DOHH2 (cell line): ENCODE measurements around the gene RPS14.

Source experiments
- H3F3A ChIP-seq: fragments of 200-600 bp; sonication (generic), shearing (Covaris generic); 2 replicates; pipeline ENCODE4 v1.6.0; 2016; ENCODE audit warnings: antibody characterized with exemption, mild to moderate bottlenecking; ENCODE audit not compliant: control insufficient read depth, insufficient read depth
- H3K27ac ChIP-seq: fragments of 200-600 bp; sonication (generic); 2 replicates; pipeline ENCODE4 v1.5.1; 2014; ENCODE audit warnings: low read depth, mild to moderate bottlenecking, low read length, moderate library complexity
- H3K27me3 ChIP-seq: fragments of 200-600 bp; sonication (generic); 2 replicates; pipeline ENCODE4 v1.6.1; 2014; ENCODE audit warnings: mild to moderate bottlenecking, low read length, mixed read lengths; ENCODE audit not compliant: control insufficient read depth
- H3K36me3 ChIP-seq: fragments of 200-600 bp; sonication (generic); 2 replicates; pipeline ENCODE4 v1.6.1; 2014; ENCODE audit warnings: mild to moderate bottlenecking, low read length, moderate library complexity, mixed read lengths; ENCODE audit not compliant: control insufficient read depth
- H3K4me1 ChIP-seq: fragments of 200-600 bp; sonication (generic); 2 replicates; pipeline ENCODE4 v1.6.1; 2014; ENCODE audit warnings: mild to moderate bottlenecking, low read length, mixed read lengths; ENCODE audit not compliant: control insufficient read depth
- H3K4me2 ChIP-seq: fragments of 200-600 bp; sonication (generic); 2 replicates; pipeline ENCODE4 v1.6.0; 2014; ENCODE audit warnings: mild to moderate bottlenecking, low read length, moderate library complexity
- H3K4me3 ChIP-seq: fragments of 200-600 bp; sonication (generic); 2 replicates; pipeline ENCODE4 v1.5.1; 2014; ENCODE audit warnings: mild to moderate bottlenecking, low read length, mixed read lengths
- H3K79me2 ChIP-seq: fragments of 200-600 bp; sonication (generic); 2 replicates; pipeline ENCODE4 v1.6.1; 2014; ENCODE audit warnings: mild to moderate bottlenecking, low read length, mixed read lengths; ENCODE audit not compliant: control insufficient read depth
- H3K9me2 ChIP-seq: fragments of 200-600 bp; sonication (generic); replicated peaks from 2 replicates; pipeline ENCODE4 v1.6.1; 2014; ENCODE audit warnings: mild to moderate bottlenecking, low read length, mixed read lengths; ENCODE audit not compliant: control insufficient read depth
- H3K9me3 ChIP-seq: fragments of 200-600 bp; sonication (generic); 2 replicates; pipeline ENCODE4 v1.6.1; 2014; ENCODE audit warnings: antibody characterized with exemption, low read length, mixed read lengths; ENCODE audit not compliant: control insufficient read depth, insufficient read depth
- H4K20me1 ChIP-seq: fragments of 200-600 bp; sonication (generic); 2 replicates; pipeline ENCODE4 v1.6.0; 2014; ENCODE audit warnings: low read depth, mild to moderate bottlenecking, antibody characterized with exemption, low read length, moderate library complexity; ENCODE audit not compliant: control insufficient read depth, insufficient read depth
- CTCF ChIP-seq: fragments of 200-600 bp; sonication (generic); IDR thresholded peaks from one replicate; pipeline ENCODE4 v1.5.1; 2014; ENCODE audit warnings: antibody characterized with exemption, mild to moderate bottlenecking, low read depth, low read length; ENCODE audit not compliant: poor library complexity, severe bottlenecking
- EZH2phosphoT487 ChIP-seq: fragments of 200-600 bp; sonication (generic); IDR thresholded peaks from 2 replicates; pipeline ENCODE4 v1.6.1; 2017; ENCODE audit warnings: borderline replicate concordance, mild to moderate bottlenecking, antibody characterized with exemption, low read length, moderate library complexity, mixed read lengths

Gene RPS14

GRCh38 chr5:150440948-150441812 is 8.4 kb downstream of the RPS14 start:
- no peak overlapping the region for H3K4me3 ChIP-seq
- peaks cover 4% of the 10 kb centered on the region; the same call in 1 of the 2 replicates for H4K20me1 ChIP-seq
- H3F3A ChIP-seq: peaks cover 51% of the 10 kb centered on the region
- no peaks in the 10 kb centered on the region for H3K9me2 ChIP-seq
- no peak overlapping the region for H3K27ac ChIP-seq
- no peaks in the 10 kb centered on the region for H3K27me3 ChIP-seq
- H3K4me2 ChIP-seq: no peak overlapping the region
- peaks cover 5% of the 10 kb centered on the region for H3K4me1 ChIP-seq
- peaks cover 37% of the 10 kb centered on the region for H3K36me3 ChIP-seq
- no peaks in the 10 kb centered on the region; the same call in 1 of the 2 replicates for H3K79me2 ChIP-seq
- no peaks in the 10 kb centered on the region for H3K9me3 ChIP-seq
- TF ChIP-seq EZH2phosphoT487 (no peak), CTCF (no peak)

DNA sequence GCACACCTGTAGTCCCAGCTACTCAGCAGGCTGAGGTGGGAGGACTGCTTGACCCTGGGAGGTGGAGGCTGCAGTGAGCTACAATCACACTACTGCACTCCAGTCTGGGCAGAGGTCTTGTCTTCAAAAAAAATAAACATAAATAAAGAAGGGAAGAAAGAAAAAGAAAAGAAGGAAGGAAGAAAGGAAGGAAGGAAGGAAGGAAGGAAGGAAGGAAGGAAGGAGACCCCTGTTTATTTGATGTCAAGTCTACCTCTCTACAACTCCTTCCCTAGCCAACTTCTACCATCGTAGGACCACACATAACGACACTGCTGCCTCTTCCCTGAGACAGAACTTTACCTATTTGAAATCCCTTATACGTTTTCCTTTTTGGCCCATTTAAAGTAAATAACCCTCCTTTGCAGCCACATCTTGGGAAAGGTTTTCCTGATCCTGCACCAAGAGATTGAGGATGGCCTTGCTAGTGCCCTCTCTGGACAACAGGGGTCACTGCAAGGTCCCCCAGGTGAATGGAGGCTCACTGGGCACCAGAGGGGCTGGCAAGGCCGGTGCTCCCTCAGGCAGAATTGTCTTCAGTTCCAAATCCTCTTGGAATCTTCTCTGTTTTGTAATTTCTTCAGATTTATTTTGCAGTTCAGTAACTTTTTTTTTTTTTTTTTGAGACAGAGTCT is 10.5 kb downstream of the RPS14 start:
- Histone ChIP-seq H3K4me1 (peaks cover 10% of the 10 kb centered on the region), H3K36me3 (peaks cover 16% of the 10 kb centered on the region), H3K27ac (no peak overlapping the region), H3K9me2 (no peaks in the 10 kb centered on the region), H3K79me2 (no peaks in the 10 kb centered on the region), H3K27me3 (no peaks in the 10 kb centered on the region), H3K4me3 (no peak overlapping the region), H3F3A (peaks cover 38% of the 10 kb centered on the region), H3K4me2 (no peak overlapping the region), H3K9me3 (no peaks in the 10 kb centered on the region), H4K20me1 (no peaks in the 10 kb centered on the region)
- peak; percentile 64 for TF ChIP-seq CTCF
- no peak for TF ChIP-seq EZH2phosphoT487

DNA sequence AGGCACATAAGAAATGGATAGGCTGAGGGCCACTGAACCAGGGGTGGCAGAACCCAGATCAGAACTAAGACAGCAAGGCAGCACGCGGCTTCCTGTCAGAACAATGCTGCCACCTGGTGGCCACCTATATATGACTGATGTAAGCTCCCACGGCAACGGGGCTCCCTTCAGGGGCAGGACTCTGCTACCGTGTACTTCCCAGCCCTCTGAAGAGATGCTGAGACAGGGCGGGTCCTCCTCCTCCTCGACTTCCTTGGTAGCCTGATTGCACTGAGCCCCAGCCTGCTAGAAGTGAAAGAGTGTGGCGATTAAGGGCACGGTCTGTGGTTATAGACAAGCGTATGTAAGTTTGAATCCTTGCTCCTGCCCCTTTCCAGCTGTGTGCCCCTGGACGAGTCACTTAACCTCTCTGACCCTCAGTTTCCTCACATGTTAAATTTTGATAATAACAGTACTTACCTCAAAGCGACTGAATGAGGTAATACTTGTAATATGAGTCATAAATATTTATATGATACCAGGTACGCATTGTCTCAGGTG is 13.3 kb downstream of the RPS14 start:
- Histone ChIP-seq H3K27me3 (no peaks in the 10 kb centered on the region), H3K9me3 (no peaks in the 10 kb centered on the region), H3K4me2 (peak overlapping the region; percentile 59), H3F3A (peaks cover 11% of the 10 kb centered on the region), H3K27ac (no peak overlapping the region), H4K20me1 (no peaks in the 10 kb centered on the region), H3K36me3 (no peaks in the 10 kb centered on the region), H3K4me3 (peak overlapping the region; percentile 30), H3K9me2 (no peaks in the 10 kb centered on the region), H3K4me1 (peaks cover 30% of the 10 kb centered on the region), H3K79me2 (no peaks in the 10 kb centered on the region)
- no peak for TF ChIP-seq EZH2phosphoT487
- TF ChIP-seq CTCF: peak; percentile 85
